Esophagus muscularis mucosa (tissue), 4 donors: ENCODE data around the gene CACFD1. TPM values are rescaled to one million over a fixed set of nuclear protein-coding genes. Genes with fewer than 3 reads are reported as not detected.

Experiments
- DNase-seq: peaks from one replicate; pipeline ENCODE4 v3.0.0-alpha.2; 2017; ENCODE audit errors: extremely low spot score
- H3K27ac ChIP-seq, 4 donors: fragments of 200-600 bp; sonication (generic); replicated peaks in 1 of 4; 1 replicate in 3 of 4; 2 replicates in 1 of 4; pipeline ENCODE4 v1.5.1; 2016 to 2019; ENCODE audit warnings: mild to moderate bottlenecking in 1 of 4
- H3K27me3 ChIP-seq, 4 donors: fragments of 200-600 bp; sonication (generic); one replicate each; pipeline versions ENCODE4 v1.5.1 to v1.6.0; 2016 to 2019
- H3K36me3 ChIP-seq, 4 donors: fragments of 200-600 bp; sonication (generic); one replicate each; pipeline ENCODE4 v1.5.1; 2016 to 2019
- H3K4me1 ChIP-seq, 4 donors: fragments of 200-600 bp; sonication (generic); one replicate each; pipeline ENCODE4 v1.5.1; 2016 to 2019
- H3K4me3 ChIP-seq, 4 donors: fragments of 200-600 bp; sonication (generic); 1 replicate in 2 of 4; 2 replicates in 2 of 4; pipeline ENCODE4 v1.5.1; 2016 to 2019; ENCODE audit warnings: mild to moderate bottlenecking in 4 of 4, moderate library complexity in 1 of 4
- H3K9me3 ChIP-seq, 4 donors: fragments of 200-600 bp; sonication (generic); 1 replicate in 3 of 4; 2 replicates in 1 of 4; pipeline ENCODE4 v1.5.1; 2016 to 2019
- EP300 ChIP-seq: sonication (generic); formaldehyde crosslinking; IDR thresholded peaks from one replicate; pipeline ENCODE4 v1.6.1; 2017; ENCODE audit warnings: antibody characterized with exemption
- POLR2A ChIP-seq: fragments of 450-650 bp; IDR thresholded peaks from one replicate; pipeline ENCODE4 v1.6.1; 2017; ENCODE audit warnings: antibody characterized with exemption, moderate library complexity, mild to moderate bottlenecking, low read depth
- POLR2AphosphoS5 ChIP-seq, 2 donors: sonication (generic); formaldehyde crosslinking; IDR thresholded peaks; one replicate each; pipeline ENCODE4 v1.6.1; 2017; ENCODE audit warnings: antibody characterized with exemption in 2 of 2
- WGBS: methylation state at CpG from one replicate; pipeline ENCODE4 v1.1.5; 2018; 5-methylcytosine and 5-hydroxymethylcytosine counted together
- intact Hi-C: fragments of 100-400 bp; cut with DNase I; formaldehyde crosslinking; loops from one replicate; pipeline ENCODE4 v1.15.1; 2023
- total RNA-seq, 4 donors: library from RNA; depleted of rRNA; stranded (reverse); fragments of >200 nt; gene quantifications; one replicate each; pipeline versions ENCODE4 v1.1.0 to v1.2.1, GENCODE V29; 2016
- TF ChIP-seq, protein P1 (sequence below), 3 experiments: fragments of 200-600 bp in 2 of 3; fragments of 450-650 bp in 1 of 3; sonication (generic) in 2 of 3; IDR thresholded peaks; one replicate each; pipeline ENCODE4 v1.5.1; 2017 to 2019; ENCODE audit warnings: antibody characterized with exemption in 3 of 3, mild to moderate bottlenecking in 2 of 3, moderate library complexity in 1 of 3

CACFD1 gene
- total RNA-seq, 4 donors from 2014 or later = 12.5 to 27.8 (median 19.6) TPM

DNA sequence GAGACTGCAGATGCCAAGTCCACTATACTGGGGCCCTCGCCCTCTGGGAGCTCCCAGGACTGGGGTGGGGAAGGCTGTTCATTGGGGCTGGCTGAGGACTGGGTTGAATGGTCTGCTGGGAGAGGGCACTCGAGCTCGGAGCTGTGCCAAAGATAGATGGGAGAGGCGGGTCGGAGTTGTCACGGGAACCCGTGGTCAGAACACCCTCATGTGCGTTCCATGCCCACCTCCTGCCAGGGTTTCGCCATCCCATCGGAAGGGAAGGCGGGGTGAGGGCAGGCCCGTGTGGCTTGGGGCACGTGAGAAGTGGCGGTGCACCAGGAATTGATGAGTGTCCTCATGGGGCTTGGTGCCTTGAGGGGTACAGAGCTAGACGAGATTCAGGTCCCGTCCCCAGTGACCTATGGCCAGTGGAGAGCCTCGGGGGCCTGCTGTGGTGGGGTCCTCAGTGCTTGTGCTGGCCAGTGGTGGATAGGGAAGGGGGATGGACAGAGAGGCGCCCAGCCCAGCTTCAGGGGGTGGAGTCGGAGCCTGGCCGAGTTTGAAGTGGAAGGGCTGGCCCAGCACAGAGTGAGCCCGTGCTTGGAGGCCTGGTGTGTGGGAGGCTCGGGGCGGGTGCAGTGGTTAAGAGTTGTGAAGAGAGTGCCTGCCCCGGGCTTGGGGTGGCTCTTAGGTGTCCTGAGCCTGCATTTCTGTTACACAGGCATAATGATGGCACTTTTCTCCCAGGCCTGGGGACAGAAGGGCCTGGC is 4.3 kb downstream of the CACFD1 start:
- H3K4me1 ChIP-seq = peaks cover 7 to 18% (median 15%) of the 10 kb centered on the region in 4 donors
- no peak overlapping the region for H3K4me3 ChIP-seq
- H3K27me3 ChIP-seq = no peaks in the 10 kb centered on the region
- TF ChIP-seq, protein P1, sequence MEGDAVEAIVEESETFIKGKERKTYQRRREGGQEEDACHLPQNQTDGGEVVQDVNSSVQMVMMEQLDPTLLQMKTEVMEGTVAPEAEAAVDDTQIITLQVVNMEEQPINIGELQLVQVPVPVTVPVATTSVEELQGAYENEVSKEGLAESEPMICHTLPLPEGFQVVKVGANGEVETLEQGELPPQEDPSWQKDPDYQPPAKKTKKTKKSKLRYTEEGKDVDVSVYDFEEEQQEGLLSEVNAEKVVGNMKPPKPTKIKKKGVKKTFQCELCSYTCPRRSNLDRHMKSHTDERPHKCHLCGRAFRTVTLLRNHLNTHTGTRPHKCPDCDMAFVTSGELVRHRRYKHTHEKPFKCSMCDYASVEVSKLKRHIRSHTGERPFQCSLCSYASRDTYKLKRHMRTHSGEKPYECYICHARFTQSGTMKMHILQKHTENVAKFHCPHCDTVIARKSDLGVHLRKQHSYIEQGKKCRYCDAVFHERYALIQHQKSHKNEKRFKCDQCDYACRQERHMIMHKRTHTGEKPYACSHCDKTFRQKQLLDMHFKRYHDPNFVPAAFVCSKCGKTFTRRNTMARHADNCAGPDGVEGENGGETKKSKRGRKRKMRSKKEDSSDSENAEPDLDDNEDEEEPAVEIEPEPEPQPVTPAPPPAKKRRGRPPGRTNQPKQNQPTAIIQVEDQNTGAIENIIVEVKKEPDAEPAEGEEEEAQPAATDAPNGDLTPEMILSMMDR (IDR thresholded peaks at IDR 0.05) = no peak
- TF ChIP-seq POLR2A (no peak), POLR2AphosphoS5 (IDR thresholded peaks at IDR 0.05) (no peak), EP300 (no peak)
- 79% methylated on average over 15 of the region's 24 CpGs for WGBS
- H3K36me3 ChIP-seq = peaks cover 8 to 54% (median 30%) of the 10 kb centered on the region in 4 donors
- intact Hi-C loops = no loop called here
- DNase-seq = no peak
- H3K27ac ChIP-seq = no peak overlapping the region
- no peaks in the 10 kb centered on the region for H3K9me3 ChIP-seq

GRCh38 chr9:133464638-133465037 is 4.9 kb downstream of the CACFD1 start:
- H3K36me3 ChIP-seq = peaks cover 13 to 60% (median 34%) of the 10 kb centered on the region in 4 donors
- WGBS = 73% methylated on average over 5 of the region's 10 CpGs
- intact Hi-C loops = loop anchor here (5.0 kb wide), 1 partner anchor 47 kb away; the partner anchor contains the start of gene REXO4

DNA sequence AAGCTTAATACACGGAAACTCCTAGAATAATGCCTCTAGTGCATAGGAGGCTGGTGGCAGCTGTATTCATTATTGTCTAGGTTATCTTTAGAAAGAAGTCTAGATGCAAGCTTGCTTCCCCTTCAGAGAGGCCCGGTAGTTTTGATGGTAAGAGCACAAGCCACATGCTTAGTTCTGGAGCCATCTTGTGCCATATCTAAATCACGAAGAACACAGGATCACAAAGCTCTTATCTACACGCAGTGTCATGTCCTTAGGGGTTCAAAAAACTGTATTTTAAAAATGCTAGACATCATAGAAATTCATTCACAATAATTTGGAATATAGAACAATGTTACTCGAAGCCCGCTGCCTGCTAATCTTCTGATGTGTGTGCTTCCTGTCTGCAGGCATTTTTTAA is 6.2 kb downstream of the CACFD1 start:
- DNase-seq = no peak
- WGBS = 85% methylated on average over 6 of the region's 6 CpGs
- Histone ChIP-seq H3K27ac (no peak overlapping the region), H3K27me3 (no peaks in the 10 kb centered on the region), H3K4me1 (peaks cover 0 to 8% (median 4%) of the 10 kb centered on the region in 4 donors), H3K4me3 (no peak overlapping the region), H3K9me3 (no peaks in the 10 kb centered on the region), H3K36me3 (peaks cover 13 to 61% (median 34%) of the 10 kb centered on the region in 4 donors)
- intact Hi-C loops = loop anchor here (5.0 kb wide), 1 partner anchor 49 kb away; the partner anchor contains the start of gene REXO4
- TF ChIP-seq, protein P1 (IDR thresholded peaks at IDR 0.05) = no peak
- TF ChIP-seq POLR2AphosphoS5 (IDR thresholded peaks at IDR 0.05) = no peak
- TF ChIP-seq POLR2A = no peak
- TF ChIP-seq EP300 = no peak

More at GRCh38 chr9:133464638-133465037, 4.9 kb downstream of the CACFD1 start:
- no peak for DNase-seq
- H3K4me3 ChIP-seq = no peak overlapping the region
- no peak overlapping the region for H3K27ac ChIP-seq
- peaks cover 5 to 15% (median 11%) of the 10 kb centered on the region in 4 donors for H3K4me1 ChIP-seq
- H3K9me3 ChIP-seq = no peaks in the 10 kb centered on the region
- no peaks in the 10 kb centered on the region for H3K27me3 ChIP-seq
- TF ChIP-seq POLR2A (no peak), EP300 (no peak), POLR2AphosphoS5 (IDR thresholded peaks at IDR 0.05) (no peak)
- TF ChIP-seq, protein P1 (IDR thresholded peaks at IDR 0.05) = no peak

DNA sequence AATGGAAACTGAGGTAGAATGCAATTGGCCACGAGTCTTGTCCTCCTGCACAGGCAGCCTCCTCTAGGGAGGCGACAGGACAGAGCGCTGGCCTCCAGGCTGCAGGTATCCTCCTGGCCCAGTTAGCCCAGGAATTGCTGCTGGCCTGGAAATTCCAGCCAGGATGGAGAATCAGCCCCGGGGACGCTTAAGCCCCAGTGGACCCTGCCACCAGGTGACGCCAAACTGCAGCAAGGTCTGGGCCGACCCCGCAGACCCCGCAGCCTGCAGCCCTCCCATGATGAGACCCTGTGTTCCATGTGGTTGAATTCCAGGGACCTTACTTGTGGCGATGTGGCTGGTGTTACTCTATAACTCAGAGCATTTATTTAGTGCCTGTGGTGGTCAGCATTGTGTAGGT is 7.3 kb downstream of the CACFD1 start:
- H3K9me3 ChIP-seq = no peaks in the 10 kb centered on the region
- peaks cover 13 to 63% (median 35%) of the 10 kb centered on the region in 4 donors for H3K36me3 ChIP-seq
- no peak for TF ChIP-seq EP300
- TF ChIP-seq, protein P1 (IDR thresholded peaks at IDR 0.05) = no peak
- no peak for TF ChIP-seq POLR2AphosphoS5 (IDR thresholded peaks at IDR 0.05)
- no peak for TF ChIP-seq POLR2A
- no peak for DNase-seq
- intact Hi-C loops = loop anchor here (5.0 kb wide), 1 partner anchor 50 kb away; the partner anchor contains the start of gene REXO4
- H3K4me3 ChIP-seq = no peak overlapping the region
- H3K27ac ChIP-seq = no peak overlapping the region
- 73% methylated on average over 8 of the region's 10 CpGs for WGBS
- H3K27me3 ChIP-seq = no peaks in the 10 kb centered on the region
- H3K4me1 ChIP-seq = no peaks in the 10 kb centered on the region
